ENCODE measurements around the gene BFSP2.

Gene BFSP2

GRCh38 chr3:133414021-133414392 is 14.2 kb downstream of the BFSP2 start:
- H3K4me3 ChIP-seq (ENCODE audit: low read length) = no peak overlapping the region
- no peak for DNase-seq (ENCODE audit: low read depth, low spot score)
- no peak overlapping the region for H3K27ac ChIP-seq (ENCODE audit: low read length)
- H3K9me3 ChIP-seq (ENCODE audit: control insufficient read depth, insufficient read depth, low read length) = no peaks in the 10 kb centered on the region
- no peaks in the 10 kb centered on the region for H3K36me3 ChIP-seq (ENCODE audit: control insufficient read depth, insufficient read depth, low read length)
- WGBS (ENCODE audit: insufficient coverage, insufficient read length) = 100% methylated on average over 3 of the region's 4 CpGs
- no peaks in the 10 kb centered on the region for H3K4me1 ChIP-seq (ENCODE audit: control insufficient read depth, insufficient read depth, low read length)
- no peaks in the 10 kb centered on the region for H3K27me3 ChIP-seq (ENCODE audit: control insufficient read depth, insufficient read depth, low read length)

GRCh38 chr3:133418361-133418760 is 18.5 kb downstream of the BFSP2 start:
- Histone ChIP-seq H3K4me3 (ENCODE audit: low read length) (no peak overlapping the region), H3K9me3 (ENCODE audit: control insufficient read depth, insufficient read depth, low read length) (no peaks in the 10 kb centered on the region), H3K4me1 (ENCODE audit: control insufficient read depth, insufficient read depth, low read length) (0 out of 2 replicates have a peak, but pooled peaks cover 1% of the 10 kb centered on the region), H3K27me3 (ENCODE audit: control insufficient read depth, insufficient read depth, low read length) (no peaks in the 10 kb centered on the region), H3K36me3 (ENCODE audit: control insufficient read depth, insufficient read depth, low read length) (no peaks in the 10 kb centered on the region), H3K27ac (ENCODE audit: low read length) (no peak overlapping the region)
- WGBS (ENCODE audit: insufficient coverage, insufficient read length) = no CpG with 5 or more reads among the region's 7 CpGs
- no peak for DNase-seq (ENCODE audit: low read depth, low spot score)

GRCh38 chr3:133419151-133419909 is 19.5 kb downstream of the BFSP2 start:
- H3K36me3 ChIP-seq (ENCODE audit: control insufficient read depth, insufficient read depth, low read length) = no peaks in the 10 kb centered on the region
- H3K27me3 ChIP-seq (ENCODE audit: control insufficient read depth, insufficient read depth, low read length) = no peaks in the 10 kb centered on the region
- H3K27ac ChIP-seq (ENCODE audit: low read length) = no peak overlapping the region
- H3K9me3 ChIP-seq (ENCODE audit: control insufficient read depth, insufficient read depth, low read length) = no peaks in the 10 kb centered on the region
- 0 out of 2 replicates have a peak, but pooled peaks cover 1% of the 10 kb centered on the region for H3K4me1 ChIP-seq (ENCODE audit: control insufficient read depth, insufficient read depth, low read length)
- DNase-seq (ENCODE audit: low read depth, low spot score) = no peak
- WGBS (ENCODE audit: insufficient coverage, insufficient read length) = no CpG with 5 or more reads among the region's 15 CpGs
- H3K4me3 ChIP-seq (ENCODE audit: low read length) = no peak overlapping the region

- H3K36me3 ChIP-seq (ENCODE audit: control insufficient read depth, insufficient read depth, low read length) = no peaks in the 10 kb centered on the region
- no peaks in the 10 kb centered on the region for H3K9me3 ChIP-seq (ENCODE audit: control insufficient read depth, insufficient read depth, low read length)
- 0 out of 2 replicates have a peak, but pooled peaks cover 1% of the 10 kb centered on the region for H3K4me1 ChIP-seq (ENCODE audit: control insufficient read depth, insufficient read depth, low read length)
- no CpG with 5 or more reads among the region's 9 CpGs for WGBS (ENCODE audit: insufficient coverage, insufficient read length)
- no peak overlapping the region for H3K4me3 ChIP-seq (ENCODE audit: low read length)
- DNase-seq (ENCODE audit: low read depth, low spot score) = no peak
- no peak overlapping the region for H3K27ac ChIP-seq (ENCODE audit: low read length)
- no peaks in the 10 kb centered on the region for H3K27me3 ChIP-seq (ENCODE audit: control insufficient read depth, insufficient read depth, low read length)
Measured at GRCh38 chr3:133424937-133425869, 25.3 kb downstream of the BFSP2 start.

GRCh38 chr3:133425898-133426297 is 26.0 kb downstream of the BFSP2 start:
- no peak overlapping the region for H3K4me3 ChIP-seq (ENCODE audit: low read length)
- no peak overlapping the region for H3K27ac ChIP-seq (ENCODE audit: low read length)
- no CpG with 5 or more reads among the region's 3 CpGs for WGBS (ENCODE audit: insufficient coverage, insufficient read length)

GRCh38 chr3:133426721-133427120 is 26.9 kb downstream of the BFSP2 start:
- WGBS (ENCODE audit: insufficient coverage, insufficient read length) = no CpG with 5 or more reads among the region's 2 CpGs
- no peak overlapping the region for H3K27ac ChIP-seq (ENCODE audit: low read length)
- no peaks in the 10 kb centered on the region for H3K4me1 ChIP-seq (ENCODE audit: control insufficient read depth, insufficient read depth, low read length)
- no peak for DNase-seq (ENCODE audit: low read depth, low spot score)
- H3K36me3 ChIP-seq (ENCODE audit: control insufficient read depth, insufficient read depth, low read length) = no peaks in the 10 kb centered on the region
- H3K9me3 ChIP-seq (ENCODE audit: control insufficient read depth, insufficient read depth, low read length) = no peaks in the 10 kb centered on the region
- no peaks in the 10 kb centered on the region for H3K27me3 ChIP-seq (ENCODE audit: control insufficient read depth, insufficient read depth, low read length)
- H3K4me3 ChIP-seq (ENCODE audit: low read length) = no peak overlapping the region

More at GRCh38 chr3:133425898-133426297, 26.0 kb downstream of the BFSP2 start:
- no peaks in the 10 kb centered on the region for H3K36me3 ChIP-seq (ENCODE audit: control insufficient read depth, insufficient read depth, low read length)
- H3K9me3 ChIP-seq (ENCODE audit: control insufficient read depth, insufficient read depth, low read length) = no peaks in the 10 kb centered on the region
- DNase-seq (ENCODE audit: low read depth, low spot score) = no peak
- H3K4me1 ChIP-seq (ENCODE audit: control insufficient read depth, insufficient read depth, low read length) = no peaks in the 10 kb centered on the region
- H3K27me3 ChIP-seq (ENCODE audit: control insufficient read depth, insufficient read depth, low read length) = no peaks in the 10 kb centered on the region

GRCh38 chr3:133428552-133428951 is 28.7 kb downstream of the BFSP2 start:
- no peak for DNase-seq (ENCODE audit: low read depth, low spot score)

GRCh38 chr3:133429063-133429462 is 29.2 kb downstream of the BFSP2 start:
- Histone ChIP-seq H3K4me3 (ENCODE audit: low read length) (no peak overlapping the region), H3K9me3 (ENCODE audit: control insufficient read depth, insufficient read depth, low read length) (no peaks in the 10 kb centered on the region), H3K4me1 (ENCODE audit: control insufficient read depth, insufficient read depth, low read length) (no peaks in the 10 kb centered on the region), H3K36me3 (ENCODE audit: control insufficient read depth, insufficient read depth, low read length) (no peaks in the 10 kb centered on the region), H3K27me3 (ENCODE audit: control insufficient read depth, insufficient read depth, low read length) (no peaks in the 10 kb centered on the region), H3K27ac (ENCODE audit: low read length) (no peak overlapping the region)
- no peak for DNase-seq (ENCODE audit: low read depth, low spot score)

More at GRCh38 chr3:133428552-133428951, 28.7 kb downstream of the BFSP2 start:
- WGBS (ENCODE audit: insufficient coverage, insufficient read length) = no CpG with 5 or more reads among the region's 12 CpGs
- no peaks in the 10 kb centered on the region for H3K9me3 ChIP-seq (ENCODE audit: control insufficient read depth, insufficient read depth, low read length)
- H3K27ac ChIP-seq (ENCODE audit: low read length) = no peak overlapping the region
- no peaks in the 10 kb centered on the region for H3K4me1 ChIP-seq (ENCODE audit: control insufficient read depth, insufficient read depth, low read length)
- no peaks in the 10 kb centered on the region for H3K27me3 ChIP-seq (ENCODE audit: control insufficient read depth, insufficient read depth, low read length)
- no peak overlapping the region for H3K4me3 ChIP-seq (ENCODE audit: low read length)
- no peaks in the 10 kb centered on the region for H3K36me3 ChIP-seq (ENCODE audit: control insufficient read depth, insufficient read depth, low read length)

GRCh38 chr3:133439563-133439962 is 39.7 kb downstream of the BFSP2 start:
- WGBS (ENCODE audit: insufficient coverage, insufficient read length) = no CpG with 5 or more reads among the region's 2 CpGs
- H3K36me3 ChIP-seq (ENCODE audit: control insufficient read depth, insufficient read depth, low read length) = no peaks in the 10 kb centered on the region
- H3K4me1 ChIP-seq (ENCODE audit: control insufficient read depth, insufficient read depth, low read length) = no peaks in the 10 kb centered on the region
- no peak overlapping the region for H3K27ac ChIP-seq (ENCODE audit: low read length)
- no peak overlapping the region for H3K4me3 ChIP-seq (ENCODE audit: low read length)
- H3K9me3 ChIP-seq (ENCODE audit: control insufficient read depth, insufficient read depth, low read length) = no peaks in the 10 kb centered on the region
- DNase-seq (ENCODE audit: low read depth, low spot score) = no peak
- no peaks in the 10 kb centered on the region for H3K27me3 ChIP-seq (ENCODE audit: control insufficient read depth, insufficient read depth, low read length)

- Histone ChIP-seq H3K36me3 (ENCODE audit: control insufficient read depth, insufficient read depth, low read length) (no peaks in the 10 kb centered on the region), H3K4me1 (ENCODE audit: control insufficient read depth, insufficient read depth, low read length) (no peaks in the 10 kb centered on the region), H3K27me3 (ENCODE audit: control insufficient read depth, insufficient read depth, low read length) (no peaks in the 10 kb centered on the region), H3K9me3 (ENCODE audit: control insufficient read depth, insufficient read depth, low read length) (no peaks in the 10 kb centered on the region), H3K27ac (ENCODE audit: low read length) (no peak overlapping the region), H3K4me3 (ENCODE audit: low read length) (no peak overlapping the region)
- no CpG with 5 or more reads among the region's 2 CpGs for WGBS (ENCODE audit: insufficient coverage, insufficient read length)
- no peak for DNase-seq (ENCODE audit: low read depth, low spot score)
Measured at GRCh38 chr3:133440652-133441051, 40.8 kb downstream of the BFSP2 start.

All from iPS DF 6.9 (cell line).